ENCODE results near the gene INS.

INS gene

DNA sequence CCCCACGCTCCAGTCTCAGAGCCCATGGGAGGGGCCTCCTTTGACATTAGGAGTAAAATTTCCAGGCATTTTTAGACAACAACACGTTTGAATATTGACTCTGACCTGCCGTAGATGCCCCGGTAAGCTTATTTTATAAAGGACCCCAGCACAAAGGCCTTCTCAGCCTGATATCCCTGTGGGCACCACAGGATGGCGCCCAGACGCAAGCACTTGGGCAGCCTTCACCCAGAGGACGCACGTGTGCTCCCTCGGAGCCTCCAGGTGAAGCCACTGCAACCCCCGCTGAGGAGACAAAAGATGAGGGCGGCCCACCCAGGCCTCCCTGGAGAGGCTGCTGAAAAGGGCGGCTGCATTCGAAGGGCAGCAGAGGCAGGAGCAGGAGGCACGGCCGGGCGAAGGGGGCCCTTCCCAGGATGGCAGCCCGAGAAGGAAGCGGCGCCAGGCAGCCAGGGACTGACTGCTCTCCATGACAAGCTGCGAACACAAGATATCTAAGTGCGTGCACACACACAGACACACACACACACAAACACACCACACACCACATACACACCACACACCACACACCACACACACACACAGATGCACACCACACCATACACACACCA is 25.8 kb upstream of the INS start:
- Histone ChIP-seq H3F3A (ENCODE audit: control insufficient read depth, insufficient read depth) (no peaks in the 10 kb centered on the region), H3K27me3 (ENCODE audit: control insufficient read depth, low read length) (no peaks in the 10 kb centered on the region), H3K36me3 (ENCODE audit: control insufficient read depth, low read length) (no peaks in the 10 kb centered on the region), H3K9me3 (ENCODE audit: control insufficient read depth, insufficient read depth, low read length) (peaks cover 6% of the 10 kb centered on the region; the same call in 1 of the 2 replicates), H3K4me2 (ENCODE audit: low read length) (no peak overlapping the region), H3K9me2 (replicated peaks; ENCODE audit: control insufficient read depth, low read length) (no peaks in the 10 kb centered on the region), H3K4me1 (ENCODE audit: control insufficient read depth, low read length) (no peaks in the 10 kb centered on the region), H4K20me1 (ENCODE audit: control insufficient read depth, insufficient read depth, low read depth, low read length) (no peaks in the 10 kb centered on the region), H3K79me2 (ENCODE audit: control insufficient read depth, low read length) (no peaks in the 10 kb centered on the region), H3K4me3 (ENCODE audit: low read length) (no peak overlapping the region), H3K27ac (ENCODE audit: low read depth, low read length) (no peak overlapping the region)
- TF ChIP-seq EZH2phosphoT487 (IDR thresholded peaks at IDR 0.05; ENCODE audit: borderline replicate concordance, low read length), result no peak
- TF ChIP-seq, protein P1, sequence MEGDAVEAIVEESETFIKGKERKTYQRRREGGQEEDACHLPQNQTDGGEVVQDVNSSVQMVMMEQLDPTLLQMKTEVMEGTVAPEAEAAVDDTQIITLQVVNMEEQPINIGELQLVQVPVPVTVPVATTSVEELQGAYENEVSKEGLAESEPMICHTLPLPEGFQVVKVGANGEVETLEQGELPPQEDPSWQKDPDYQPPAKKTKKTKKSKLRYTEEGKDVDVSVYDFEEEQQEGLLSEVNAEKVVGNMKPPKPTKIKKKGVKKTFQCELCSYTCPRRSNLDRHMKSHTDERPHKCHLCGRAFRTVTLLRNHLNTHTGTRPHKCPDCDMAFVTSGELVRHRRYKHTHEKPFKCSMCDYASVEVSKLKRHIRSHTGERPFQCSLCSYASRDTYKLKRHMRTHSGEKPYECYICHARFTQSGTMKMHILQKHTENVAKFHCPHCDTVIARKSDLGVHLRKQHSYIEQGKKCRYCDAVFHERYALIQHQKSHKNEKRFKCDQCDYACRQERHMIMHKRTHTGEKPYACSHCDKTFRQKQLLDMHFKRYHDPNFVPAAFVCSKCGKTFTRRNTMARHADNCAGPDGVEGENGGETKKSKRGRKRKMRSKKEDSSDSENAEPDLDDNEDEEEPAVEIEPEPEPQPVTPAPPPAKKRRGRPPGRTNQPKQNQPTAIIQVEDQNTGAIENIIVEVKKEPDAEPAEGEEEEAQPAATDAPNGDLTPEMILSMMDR (IDR thresholded peaks at IDR 0.05; ENCODE audit: low read depth, low read length, poor library complexity, severe bottlenecking), result peak; percentile 63

DNA sequence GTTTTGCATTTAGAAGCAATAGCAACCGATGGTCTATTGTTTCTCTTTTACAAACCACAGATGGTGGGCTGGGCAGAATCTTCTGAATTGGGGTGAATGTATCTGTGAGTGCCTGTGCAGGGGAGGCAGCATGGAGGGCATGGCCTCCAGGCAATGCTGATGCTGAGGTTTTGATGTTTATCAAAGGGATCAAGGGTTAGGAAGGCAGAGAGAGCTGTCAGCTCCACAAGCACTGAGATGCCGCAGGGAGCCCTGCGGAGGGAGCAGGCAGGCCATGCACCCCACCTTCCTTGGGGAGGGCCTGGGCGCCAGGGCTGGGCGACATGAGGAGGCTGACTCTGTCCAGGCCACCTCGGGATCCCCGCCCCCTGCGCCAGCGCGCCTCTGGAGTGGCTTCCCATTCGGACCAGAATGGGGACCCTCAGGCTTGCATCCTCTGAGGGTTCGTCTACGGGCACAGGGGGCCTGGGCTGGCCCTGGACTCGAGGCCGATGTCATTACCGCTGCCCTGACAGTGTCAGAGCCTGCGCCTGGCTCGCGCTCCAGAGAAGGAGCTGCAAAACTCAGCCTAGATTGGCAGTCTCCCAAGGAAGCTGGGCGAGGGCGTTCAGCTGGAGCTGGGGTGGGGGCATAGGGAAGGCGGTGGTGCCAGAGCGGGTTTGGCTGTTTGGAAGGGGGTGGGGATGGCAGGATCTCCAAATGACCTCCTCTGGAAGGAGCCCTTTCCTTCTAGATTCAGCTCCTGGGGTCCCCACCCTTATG is 24.5 kb upstream of the INS start:
- no peaks in the 10 kb centered on the region for H3K9me2 ChIP-seq (replicated peaks; ENCODE audit: control insufficient read depth, low read length)
- H3K9me3 ChIP-seq (ENCODE audit: control insufficient read depth, insufficient read depth, low read length), result peaks cover 6% of the 10 kb centered on the region; the same call in 1 of the 2 replicates
- no peak overlapping the region for H3K4me2 ChIP-seq (ENCODE audit: low read length)
- no peaks in the 10 kb centered on the region for H3F3A ChIP-seq (ENCODE audit: control insufficient read depth, insufficient read depth)
- TF ChIP-seq EZH2phosphoT487 (IDR thresholded peaks at IDR 0.05; ENCODE audit: borderline replicate concordance, low read length), result no peak
- TF ChIP-seq, protein P1 (IDR thresholded peaks at IDR 0.05; ENCODE audit: low read depth, low read length, poor library complexity, severe bottlenecking), result no peak
- H3K27me3 ChIP-seq (ENCODE audit: control insufficient read depth, low read length), result no peaks in the 10 kb centered on the region
- H3K36me3 ChIP-seq (ENCODE audit: control insufficient read depth, low read length), result no peaks in the 10 kb centered on the region
- H4K20me1 ChIP-seq (ENCODE audit: control insufficient read depth, insufficient read depth, low read depth, low read length), result no peaks in the 10 kb centered on the region
- no peak overlapping the region for H3K4me3 ChIP-seq (ENCODE audit: low read length)
- no peak overlapping the region for H3K27ac ChIP-seq (ENCODE audit: low read depth, low read length)
- no peaks in the 10 kb centered on the region for H3K79me2 ChIP-seq (ENCODE audit: control insufficient read depth, low read length)
- no peaks in the 10 kb centered on the region for H3K4me1 ChIP-seq (ENCODE audit: control insufficient read depth, low read length)

DNA sequence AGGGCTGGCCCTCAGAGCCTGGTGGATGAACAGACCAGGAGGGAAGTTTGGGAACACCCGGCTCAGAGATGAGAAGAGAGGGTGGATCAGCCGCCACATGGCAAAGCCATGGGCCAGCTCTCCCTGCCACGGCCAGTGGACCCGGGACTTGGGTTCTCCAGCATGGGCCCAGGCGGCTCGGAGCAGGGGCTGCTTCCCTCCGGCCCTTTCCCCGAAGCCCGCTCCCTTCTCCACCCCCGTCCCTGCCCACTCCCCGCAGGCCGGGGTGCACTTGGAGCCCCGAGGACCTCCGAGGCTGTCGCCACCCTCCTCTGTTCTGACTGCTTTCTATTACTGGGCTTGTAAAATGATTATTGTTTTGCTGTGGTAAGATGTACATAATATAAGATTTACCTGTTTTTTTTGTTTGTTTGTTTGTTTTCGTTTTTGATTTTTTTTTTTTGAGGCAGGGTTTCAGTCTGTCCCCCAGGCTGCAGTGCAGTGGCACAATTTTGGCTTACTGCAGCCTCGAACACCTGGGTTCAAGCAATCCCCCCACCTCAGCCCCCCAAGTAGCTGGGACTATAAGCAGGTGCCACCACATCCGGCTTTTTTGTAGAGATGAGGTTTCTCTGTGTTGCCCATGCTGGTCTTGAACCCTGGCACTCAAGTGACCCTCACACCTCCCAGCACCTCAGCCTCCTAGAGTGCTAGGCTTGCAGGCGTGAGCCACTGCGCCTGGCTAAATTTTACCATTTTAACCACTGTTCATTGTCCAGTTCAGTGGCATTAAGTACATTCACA is 21.9 kb upstream of the INS start:
- no peak overlapping the region for H3K4me3 ChIP-seq (ENCODE audit: low read length)
- no peaks in the 10 kb centered on the region for H3F3A ChIP-seq (ENCODE audit: control insufficient read depth, insufficient read depth)
- no peaks in the 10 kb centered on the region for H3K79me2 ChIP-seq (ENCODE audit: control insufficient read depth, low read length)
- TF ChIP-seq, protein P1 (IDR thresholded peaks at IDR 0.05; ENCODE audit: low read depth, low read length, poor library complexity, severe bottlenecking), result no peak
- no peak for TF ChIP-seq EZH2phosphoT487 (IDR thresholded peaks at IDR 0.05; ENCODE audit: borderline replicate concordance, low read length)
- no peaks in the 10 kb centered on the region for H3K9me2 ChIP-seq (replicated peaks; ENCODE audit: control insufficient read depth, low read length)
- H3K27me3 ChIP-seq (ENCODE audit: control insufficient read depth, low read length), result no peaks in the 10 kb centered on the region
- H3K9me3 ChIP-seq (ENCODE audit: control insufficient read depth, insufficient read depth, low read length), result peaks cover 6% of the 10 kb centered on the region; the same call in 1 of the 2 replicates
- no peaks in the 10 kb centered on the region for H3K4me1 ChIP-seq (ENCODE audit: control insufficient read depth, low read length)
- H3K4me2 ChIP-seq (ENCODE audit: low read length), result no peak overlapping the region
- H4K20me1 ChIP-seq (ENCODE audit: control insufficient read depth, insufficient read depth, low read depth, low read length), result no peaks in the 10 kb centered on the region
- no peaks in the 10 kb centered on the region for H3K36me3 ChIP-seq (ENCODE audit: control insufficient read depth, low read length)
- no peak overlapping the region for H3K27ac ChIP-seq (ENCODE audit: low read depth, low read length)
